Gastroesophageal sphincter (tissue), 3 donors: ENCODE measurements around the gene RFTN2.
"Not testable (repeated sequence)": the region's sequence is repeated elsewhere in the genome, so short reads cannot be mapped to it uniquely, and the experiment has no call there.

Experiments used
- POLR2AphosphoS5 ChIP-seq: sonication (generic); formaldehyde crosslinking; IDR thresholded peaks from one replicate; pipeline ENCODE4 v1.6.1; 2017; ENCODE audit warnings: antibody characterized with exemption
- TF ChIP-seq, protein P1 (sequence below), 4 experiments: fragments of 200-600 bp in 2 of 4; fragments of 450-650 bp in 2 of 4; sonication (generic) in 1 of 4; IDR thresholded peaks; one replicate each; pipeline ENCODE4 v1.5.1; 2017 to 2019; ENCODE audit warnings: antibody characterized with exemption in 4 of 4, mild to moderate bottlenecking in 2 of 4, moderate library complexity in 2 of 4

- TF ChIP-seq, protein P1, sequence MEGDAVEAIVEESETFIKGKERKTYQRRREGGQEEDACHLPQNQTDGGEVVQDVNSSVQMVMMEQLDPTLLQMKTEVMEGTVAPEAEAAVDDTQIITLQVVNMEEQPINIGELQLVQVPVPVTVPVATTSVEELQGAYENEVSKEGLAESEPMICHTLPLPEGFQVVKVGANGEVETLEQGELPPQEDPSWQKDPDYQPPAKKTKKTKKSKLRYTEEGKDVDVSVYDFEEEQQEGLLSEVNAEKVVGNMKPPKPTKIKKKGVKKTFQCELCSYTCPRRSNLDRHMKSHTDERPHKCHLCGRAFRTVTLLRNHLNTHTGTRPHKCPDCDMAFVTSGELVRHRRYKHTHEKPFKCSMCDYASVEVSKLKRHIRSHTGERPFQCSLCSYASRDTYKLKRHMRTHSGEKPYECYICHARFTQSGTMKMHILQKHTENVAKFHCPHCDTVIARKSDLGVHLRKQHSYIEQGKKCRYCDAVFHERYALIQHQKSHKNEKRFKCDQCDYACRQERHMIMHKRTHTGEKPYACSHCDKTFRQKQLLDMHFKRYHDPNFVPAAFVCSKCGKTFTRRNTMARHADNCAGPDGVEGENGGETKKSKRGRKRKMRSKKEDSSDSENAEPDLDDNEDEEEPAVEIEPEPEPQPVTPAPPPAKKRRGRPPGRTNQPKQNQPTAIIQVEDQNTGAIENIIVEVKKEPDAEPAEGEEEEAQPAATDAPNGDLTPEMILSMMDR (IDR thresholded peaks at IDR 0.05), result not testable (repeated sequence)
- TF ChIP-seq POLR2AphosphoS5, result not testable (repeated sequence)
Measured at GRCh38 chr2:197696571-197696970, 21.2 kb upstream of the RFTN2 start.
